Endothelial cell of umbilical vein (primary cell): ENCODE measurements around the gene CFL2. TPM values are rescaled to one million over a fixed set of nuclear protein-coding genes. Genes with fewer than 3 reads are reported as not detected.

Source experiments
- BruUV-seq: library from RNA; stranded (reverse); fragments of 400-500 nt; replicated peaks from 2 replicates; lab custom pipeline; 2021; lab: Mats Ljungman, UMichigan
- CTCF ChIA-PET: fragments of 300-600, 350-600 bp; sonication (Branson Sonifier 250); formaldehyde crosslinking; loops from one replicate; lab custom pipeline; 2021; ENCODE audit warnings: antibody characterized with exemption, inconsistent platforms; lab: Charles Lee
- POLR2A ChIA-PET: fragments of 300-600, 350-600 bp; sonication (Branson Sonifier 250); formaldehyde crosslinking; loops from one replicate; lab custom pipeline; 2021; ENCODE audit warnings: antibody characterized with exemption, inconsistent platforms; lab: Charles Lee
- DNase-seq: peaks from one replicate; pipeline ENCODE4 v3.0.0-alpha.2; 2011; ENCODE audit warnings: low read depth, low spot score
- FAIRE-seq: peaks from 2 replicates; lab custom pipeline; 2011; peaks lifted over from hg19 to GRCh38; lab: Jason Lieb, UNC
- H2AFZ ChIP-seq: 2 replicates; pipeline ENCODE4 v1.6.0; 2012; ENCODE audit warnings: low read depth, low read length, control low read depth, inconsistent platforms
- H3K27ac ChIP-seq: 2 replicates; pipeline ENCODE4 v1.5.1; 2011; ENCODE audit warnings: low read depth, mild to moderate bottlenecking, control low read depth, low read length, moderate library complexity; ENCODE audit not compliant: insufficient read depth
- H3K27me3 ChIP-seq, 2 experiments: 2 replicates each; pipeline versions ENCODE4 v1.6.0 to v1.6.1; 2011; ENCODE audit warnings: low read length in 2 of 2, mixed read lengths in 1 of 2; ENCODE audit not compliant: control insufficient read depth in 2 of 2, insufficient read depth in 2 of 2
- H3K36me3 ChIP-seq, 2 experiments: 2 replicates in 1 of 2; 3 replicates in 1 of 2; pipeline ENCODE4 v1.5.1; 2011; ENCODE audit warnings: low read length in 2 of 2, mild to moderate bottlenecking in 1 of 2, moderate library complexity in 1 of 2; ENCODE audit not compliant: control insufficient read depth in 2 of 2, insufficient read depth in 2 of 2; ENCODE audit errors: extremely low read depth in 1 of 2
- H3K4me1 ChIP-seq: 3 replicates; pipeline ENCODE4 v1.5.1; 2011; ENCODE audit warnings: mild to moderate bottlenecking, low read length; ENCODE audit not compliant: control insufficient read depth, insufficient read depth; ENCODE audit errors: extremely low read depth
- H3K4me2 ChIP-seq: 2 replicates; pipeline ENCODE4 v1.6.1; 2011; ENCODE audit warnings: low read length, control low read depth, mixed read lengths; ENCODE audit not compliant: insufficient read depth
- H3K4me3 ChIP-seq, 3 experiments: fragments of 200-600 bp in 1 of 3; sonication (generic), shearing (Covaris generic) in 1 of 3; replicated peaks in 1 of 3; 2 replicates each; pipeline ENCODE4 v1.5.1; 2011 to 2016; ENCODE audit warnings: control low read depth in 3 of 3, low read length in 3 of 3, mild to moderate bottlenecking in 2 of 3, inconsistent platforms in 1 of 3, low read depth in 1 of 3, moderate library complexity in 1 of 3; ENCODE audit not compliant: insufficient read depth in 1 of 3
- H3K79me2 ChIP-seq: 2 replicates; pipeline ENCODE4 v1.6.0; 2012; ENCODE audit warnings: low read length, inconsistent platforms; ENCODE audit not compliant: control insufficient read depth, insufficient read depth
- H3K9ac ChIP-seq: replicated peaks from 2 replicates; pipeline ENCODE3; 2011; ENCODE audit warnings: low read length, control low read depth; ENCODE audit not compliant: insufficient read depth; ENCODE audit errors: extremely low read depth
- H3K9me1 ChIP-seq: replicated peaks from 3 replicates; pipeline ENCODE4 v1.6.0; 2011; ENCODE audit warnings: mild to moderate bottlenecking, low read length; ENCODE audit not compliant: control insufficient read depth, insufficient read depth; ENCODE audit errors: extremely low read depth
- H3K9me3 ChIP-seq: replicated peaks from 2 replicates; pipeline ENCODE4 v1.5.1; 2012; ENCODE audit warnings: low read length, inconsistent platforms; ENCODE audit not compliant: control insufficient read depth, insufficient read depth
- H4K20me1 ChIP-seq: replicated peaks from 2 replicates; pipeline ENCODE3; 2011; ENCODE audit warnings: mild to moderate bottlenecking, low read length; ENCODE audit not compliant: control insufficient read depth, insufficient read depth; ENCODE audit errors: extremely low read depth
- CTCF ChIP-seq, 2 donors: IDR thresholded peaks; 1 replicate in 1 of 2; 2 replicates in 1 of 2; pipeline ENCODE4 v1.5.1; 2011; ENCODE audit warnings: low read length in 2 of 2, mild to moderate bottlenecking in 2 of 2, moderate library complexity in 2 of 2, control low read depth in 1 of 2, inconsistent platforms in 1 of 2, low read depth in 1 of 2; ENCODE audit not compliant: insufficient read depth in 1 of 2; ENCODE audit errors: extremely low read depth in 1 of 2
- EZH2 ChIP-seq: IDR thresholded peaks from 2 replicates; pipeline ENCODE4 v1.6.1; 2012; ENCODE audit warnings: borderline replicate concordance, low read depth, mild to moderate bottlenecking, moderate library complexity, low read length, inconsistent platforms; ENCODE audit not compliant: severe bottlenecking
- FOS ChIP-seq: IDR thresholded peaks from 2 replicates; pipeline ENCODE4 v1.6.1; 2011; ENCODE audit warnings: mild to moderate bottlenecking, low read length, moderate library complexity, borderline replicate concordance; ENCODE audit not compliant: insufficient read depth
- GATA2 ChIP-seq: IDR thresholded peaks from 2 replicates; pipeline ENCODE4 v1.7.0; 2011; ENCODE audit warnings: low read depth, mild to moderate bottlenecking, moderate library complexity, mixed read lengths, low read length; ENCODE audit not compliant: insufficient read length, insufficient read depth
- JUN ChIP-seq: IDR thresholded peaks from 2 replicates; pipeline ENCODE4 v1.6.1; 2011; ENCODE audit warnings: borderline replicate concordance, low read depth; ENCODE audit not compliant: insufficient read length, insufficient read depth
- MAX ChIP-seq: IDR thresholded peaks from 2 replicates; pipeline ENCODE4 v1.6.1; 2011; ENCODE audit not compliant: insufficient read depth, insufficient read length
- MYC ChIP-seq: IDR thresholded peaks from one replicate; pipeline ENCODE4 v1.6.1; 2011; ENCODE audit warnings: mild to moderate bottlenecking, low read depth, low read length
- POLR2A ChIP-seq: IDR thresholded peaks from 2 replicates; pipeline ENCODE4 v1.6.1; 2012; ENCODE audit warnings: low read depth, mild to moderate bottlenecking, control low read depth, low read length
- POLR2AphosphoS5 ChIP-seq: IDR thresholded peaks from 2 replicates; pipeline ENCODE4 v1.6.1; 2012; ENCODE audit warnings: low read depth, mild to moderate bottlenecking, control low read depth, low read length, moderate library complexity; ENCODE audit not compliant: insufficient read depth
- dilution Hi-C: fragments of 300-500 bp; cut with MboI; formaldehyde crosslinking; loops from one replicate; pipeline ENCODE4 v1.15.0; 2019; ENCODE audit warnings: low sequenced_read_pairs; ENCODE audit not compliant: extremely low pct_ligation_motif_present
- intact Hi-C: fragments of 100-400 bp; cut with micrococcal nuclease; formaldehyde crosslinking; loops from one replicate; pipeline ENCODE4 v1.10.0; 2022
- polyA plus RNA-seq, 4 experiments: library from polyadenylated mRNA; depleted of rRNA in 3 of 4; stranded (reverse) in 3 of 4; unstranded in 1 of 4; fragments of >200 nt; gene quantifications; 2 replicates each; pipeline versions ENCODE4 v1.2.1 to v1.2.3, GENCODE V29; 2011 to 2012; ENCODE audit warnings: missing spikeins in 1 of 4
- total RNA-seq: library from RNA; stranded (reverse); gene quantifications from 2 replicates; pipeline ENCODE4 v1.2.3, GENCODE V29; 2021

CFL2 gene
- total and polyA plus RNA-seq, 2 donors (not counting 3 experiments of a cell fraction or from before 2014, with no cell fraction given) = 42.8 to 98.1 TPM

DNA sequence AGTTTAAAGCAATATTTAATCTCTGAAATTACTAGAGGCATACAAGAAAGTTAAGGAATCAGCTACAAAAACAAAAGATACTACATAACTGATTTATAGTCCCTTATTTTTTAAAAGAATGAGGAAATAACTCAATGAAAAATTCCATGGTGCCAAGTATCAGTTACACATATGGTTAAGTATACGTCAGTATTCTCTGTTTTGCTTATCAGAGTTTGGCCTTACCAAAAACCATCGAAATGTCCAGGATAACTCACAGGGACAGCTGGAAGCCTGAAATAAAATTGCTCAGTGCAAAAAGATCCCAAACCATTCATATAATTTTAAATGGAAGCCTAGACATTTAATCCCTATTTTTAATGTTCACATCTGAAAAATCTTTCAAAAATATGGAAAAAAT is 3.6 kb downstream of the CFL2 start:
- Histone ChIP-seq H3K36me3 (peaks cover 0 to 8% of the 10 kb centered on the region in 2 experiments), H3K9me1 (no peaks in the 10 kb centered on the region), H3K27me3 (no peaks in the 10 kb centered on the region), H2AFZ (no peak overlapping the region), H3K79me2 (peaks cover 24% of the 10 kb centered on the region), H3K4me1 (peaks cover 23% of the 10 kb centered on the region), H3K9me3 (no peaks in the 10 kb centered on the region), H3K27ac (no peak overlapping the region), H3K4me3 (no peak overlapping the region), H3K9ac (no peak overlapping the region), H3K4me2 (no peak overlapping the region), H4K20me1 (no peaks in the 10 kb centered on the region)
- TF ChIP-seq POLR2AphosphoS5 (no peak), MAX (no peak), POLR2A (no peak), EZH2 (no peak), GATA2 (no peak), JUN (no peak), FOS (no peak), CTCF (IDR thresholded peaks at IDR 0.05; ENCODE audit: extremely low read depth in 1 of 2, insufficient read depth in 1 of 2, low read depth in 1 of 2, low read length in 2 of 2) (no peak), MYC (no peak)
- ChIA-PET CTCF (interaction anchor here (0.6 to 6.8 kb wide), 6 partner anchors 9 to 396 kb away, joined by 3 to 36 read pairs (median 4); no protein-coding TSS in a partner anchor), POLR2A (no interaction called here)
- intact Hi-C loops (loop anchor here (5.0 kb wide), 1 partner anchor 272 kb away; the partner anchor contains the start of gene SRP54), dilution Hi-C loops (no loop called here)
- no TSS peak for BruUV-seq
- DNase-seq (peak; percentile 6), FAIRE-seq (no peak)
